Measurements from ENCODE around the gene TESMIN. TPM values are rescaled to one million over a fixed set of nuclear protein-coding genes. Genes with fewer than 3 reads are reported as not detected.
A peak's percentile ranks its signal among the peaks of the same experiment; 100 is the strongest.

TESMIN gene
- total and polyA plus RNA-seq, 2 of the 4 experiments (the other 2 are of a cell fraction): 0.90 to 2.2 TPM

DNA sequence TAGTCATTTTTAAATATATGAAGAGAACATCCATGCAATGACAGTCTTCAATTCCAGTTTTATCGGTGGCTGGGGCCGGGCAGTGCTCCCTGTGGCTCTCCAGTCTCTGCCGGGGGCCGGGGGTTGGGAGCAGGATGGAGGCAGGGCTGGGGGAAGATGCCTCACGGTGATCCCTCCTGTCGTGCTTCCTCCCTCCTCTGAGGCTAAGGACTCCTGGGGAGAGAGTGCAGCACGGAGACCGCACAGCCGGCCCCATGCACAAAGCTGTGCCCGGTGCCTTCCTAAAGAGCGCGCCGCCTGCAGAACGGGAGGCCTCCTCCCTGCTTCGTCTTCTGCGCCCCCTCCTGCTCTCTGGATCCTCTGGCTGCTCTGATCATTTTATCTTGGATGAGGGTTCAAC lies 46.4 kb downstream of the TESMIN start:
- Histone ChIP-seq H3K18ac (ENCODE audit: low read depth, low read length) (no peak overlapping the region), H4K8ac (ENCODE audit: low read depth in 2 of 2, low read length in 2 of 2) (no peak overlapping the region)

More for the DNA sequence above, 46.4 kb downstream of the TESMIN start:
- Histone ChIP-seq H3K27ac (ENCODE audit: insufficient read depth, low read length) (no peak overlapping the region), H2BK20ac (ENCODE audit: low read depth, low read length) (no peak overlapping the region), H4K91ac (ENCODE audit: insufficient read depth, low read depth, low read length) (no peak overlapping the region), H3K23ac (ENCODE audit: low read depth, low read length) (no peak overlapping the region), H2AK9ac (replicated peaks; ENCODE audit: low read depth, low read length, poor library complexity) (no peak overlapping the region), H2BK15ac (ENCODE audit: low read depth, low read length) (no peak overlapping the region), H3K56ac (ENCODE audit: extremely low read depth, insufficient read depth, low read length) (no peak overlapping the region), H3K9me3 (ENCODE audit: control insufficient read depth, insufficient read depth, low read length) (no peaks in the 10 kb centered on the region; the same call in 1 of the 2 replicates), H3K4me1 (ENCODE audit: control insufficient read depth, insufficient read depth, low read length) (no peaks in the 10 kb centered on the region), H4K20me1 (ENCODE audit: insufficient read depth, low read length) (no peaks in the 10 kb centered on the region), H3K4me2 (ENCODE audit: low read depth, low read length) (peak overlapping the region; percentile 38; the same call in 1 of the 2 replicates), H3K14ac (replicated peaks; ENCODE audit: low read depth, low read length) (no peak overlapping the region), H2BK5ac (ENCODE audit: low read depth, low read length, poor library complexity, severe bottlenecking) (no peak overlapping the region), H2AK5ac (ENCODE audit: low read depth, low read length) (no peak overlapping the region), H2AFZ (replicated peaks; ENCODE audit: low read length, poor library complexity) (peak overlapping the region; percentile 18), H3K27me3 (ENCODE audit: control insufficient read depth, insufficient read depth, low read length) (peaks cover 43% of the 10 kb centered on the region), H3K36me3 (ENCODE audit: control insufficient read depth, insufficient read depth, low read length) (no peaks in the 10 kb centered on the region), H3K79me1 (ENCODE audit: low read depth in 1 of 2, low read length in 2 of 2) (no peaks in the 10 kb centered on the region), H2BK120ac (ENCODE audit: low read depth, low read length) (no peak overlapping the region), H3K4me3 (ENCODE audit: insufficient read depth, low read depth, low read length) (no peak overlapping the region), H4K5ac (ENCODE audit: low read depth, low read length) (no peak overlapping the region), H3K9me1 (ENCODE audit: insufficient read depth, low read length) (no peaks in the 10 kb centered on the region), H3K9ac (ENCODE audit: low read depth, low read length) (no peak overlapping the region), H3K4ac (ENCODE audit: low read depth, low read length) (no peak overlapping the region)
- intact Hi-C loops (cut with micrococcal nuclease) (no loop called here), in situ Hi-C loops (cut with MboI; ENCODE audit: low sequenced_read_pairs) (no loop called here), dilution Hi-C loops (cut with HindIII; ENCODE audit: low sequenced_read_pairs, unreplicated experiment) (no loop called here)
- no CpG with 5 or more reads among the region's 16 CpGs for whole genome bisulfite sequencing, 2 experiments (ENCODE audit: extremely low coverage in 2 of 2, insufficient read length in 1 of 2)
- TF ChIP-seq, protein P1, sequence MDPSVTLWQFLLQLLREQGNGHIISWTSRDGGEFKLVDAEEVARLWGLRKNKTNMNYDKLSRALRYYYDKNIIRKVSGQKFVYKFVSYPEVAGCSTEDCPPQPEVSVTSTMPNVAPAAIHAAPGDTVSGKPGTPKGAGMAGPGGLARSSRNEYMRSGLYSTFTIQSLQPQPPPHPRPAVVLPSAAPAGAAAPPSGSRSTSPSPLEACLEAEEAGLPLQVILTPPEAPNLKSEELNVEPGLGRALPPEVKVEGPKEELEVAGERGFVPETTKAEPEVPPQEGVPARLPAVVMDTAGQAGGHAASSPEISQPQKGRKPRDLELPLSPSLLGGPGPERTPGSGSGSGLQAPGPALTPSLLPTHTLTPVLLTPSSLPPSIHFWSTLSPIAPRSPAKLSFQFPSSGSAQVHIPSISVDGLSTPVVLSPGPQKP (IDR thresholded peaks at IDR 0.05; ENCODE audit: borderline replicate concordance, low read depth, low read length): no peak
- TF ChIP-seq NFE2L2 (IDR thresholded peaks at IDR 0.05; ENCODE audit: low read depth, low read length): no peak
- no peak for TF ChIP-seq CEBPB (IDR thresholded peaks at IDR 0.05; ENCODE audit: low read depth, low read length)
- TF ChIP-seq RCOR1 (IDR thresholded peaks at IDR 0.05; ENCODE audit: insufficient replicate concordance, low read length): no peak
- TF ChIP-seq, protein P2, sequence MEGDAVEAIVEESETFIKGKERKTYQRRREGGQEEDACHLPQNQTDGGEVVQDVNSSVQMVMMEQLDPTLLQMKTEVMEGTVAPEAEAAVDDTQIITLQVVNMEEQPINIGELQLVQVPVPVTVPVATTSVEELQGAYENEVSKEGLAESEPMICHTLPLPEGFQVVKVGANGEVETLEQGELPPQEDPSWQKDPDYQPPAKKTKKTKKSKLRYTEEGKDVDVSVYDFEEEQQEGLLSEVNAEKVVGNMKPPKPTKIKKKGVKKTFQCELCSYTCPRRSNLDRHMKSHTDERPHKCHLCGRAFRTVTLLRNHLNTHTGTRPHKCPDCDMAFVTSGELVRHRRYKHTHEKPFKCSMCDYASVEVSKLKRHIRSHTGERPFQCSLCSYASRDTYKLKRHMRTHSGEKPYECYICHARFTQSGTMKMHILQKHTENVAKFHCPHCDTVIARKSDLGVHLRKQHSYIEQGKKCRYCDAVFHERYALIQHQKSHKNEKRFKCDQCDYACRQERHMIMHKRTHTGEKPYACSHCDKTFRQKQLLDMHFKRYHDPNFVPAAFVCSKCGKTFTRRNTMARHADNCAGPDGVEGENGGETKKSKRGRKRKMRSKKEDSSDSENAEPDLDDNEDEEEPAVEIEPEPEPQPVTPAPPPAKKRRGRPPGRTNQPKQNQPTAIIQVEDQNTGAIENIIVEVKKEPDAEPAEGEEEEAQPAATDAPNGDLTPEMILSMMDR (conservative IDR thresholded peaks at IDR 0.05; ENCODE audit: low read depth, low read length): no peak
- no peak for TF ChIP-seq MAFK (IDR thresholded peaks at IDR 0.05; ENCODE audit: low read depth, low read length)
- no peak for TF ChIP-seq MXI1 (IDR thresholded peaks at IDR 0.05; ENCODE audit: borderline replicate concordance, low read depth, low read length)
- no peak for TF ChIP-seq BHLHE40 (IDR thresholded peaks at IDR 0.05; ENCODE audit: low read depth, low read length)
- no peak for TF ChIP-seq RAD21 (IDR thresholded peaks at IDR 0.05; ENCODE audit: low read length)
- no peak for TF ChIP-seq CHD1 (IDR thresholded peaks at IDR 0.05; ENCODE audit: low read depth, low read length)
- TF ChIP-seq, protein P3, sequence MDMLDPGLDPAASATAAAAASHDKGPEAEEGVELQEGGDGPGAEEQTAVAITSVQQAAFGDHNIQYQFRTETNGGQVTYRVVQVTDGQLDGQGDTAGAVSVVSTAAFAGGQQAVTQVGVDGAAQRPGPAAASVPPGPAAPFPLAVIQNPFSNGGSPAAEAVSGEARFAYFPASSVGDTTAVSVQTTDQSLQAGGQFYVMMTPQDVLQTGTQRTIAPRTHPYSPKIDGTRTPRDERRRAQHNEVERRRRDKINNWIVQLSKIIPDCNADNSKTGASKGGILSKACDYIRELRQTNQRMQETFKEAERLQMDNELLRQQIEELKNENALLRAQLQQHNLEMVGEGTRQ (IDR thresholded peaks at IDR 0.05; ENCODE audit: low read depth, low read length): no peak
- no peak for TF ChIP-seq FOS (IDR thresholded peaks at IDR 0.05; ENCODE audit: low read depth, low read length)
- TF ChIP-seq POLR2A (IDR thresholded peaks at IDR 0.05; ENCODE audit: low read depth, low read length): no peak
- TF ChIP-seq SMC3 (IDR thresholded peaks at IDR 0.05; ENCODE audit: low read depth, low read length): no peak
- BruUV-seq (replicated peaks): no TSS peak
- CTCF ChIA-PET: interaction anchor here (0.6 kb wide), 1 partner anchor 43 kb away, joined by 5 read pairs; no protein-coding TSS in a partner anchor
- POLR2A ChIA-PET (ENCODE audit: unreplicated experiment): no interaction called here
- no peak for ATAC-seq (ENCODE audit: low read depth)
- no peak for DNase-seq

All from IMR-90 (cell line).